Measurements from ENCODE around the gene ANXA1. TPM values are rescaled to one million over a fixed set of nuclear protein-coding genes. Genes with fewer than 3 reads are reported as not detected.

The ANXA1 gene
- total RNA-seq (2021; ENCODE audit: unreplicated experiment): 486 TPM
- polyA plus RNA-seq (2012): 380 and 384 TPM in 2 replicates
- Bru-seq, nascent RNA: percentile 99 among the genes with signal in this experiment
- BruChase-seq, experiment 1, labeled RNA remaining after a 6-hour chase: percentile 99 among the genes with signal in this experiment
- percentile 96 among the genes with signal in this experiment for BruChase-seq, experiment 2, labeled RNA remaining after a 2-hour chase
- long read RNA-seq, transcript ANXA1-201 (13 exons, 1,509 nt): major isoform, 906 of 1,031 reads
- long read RNA-seq, partial matches to known transcripts: 39 of 1,031 reads
- long read RNA-seq, other reads (novel, unspliced or antisense): 79 of 1,031 reads

DNA sequence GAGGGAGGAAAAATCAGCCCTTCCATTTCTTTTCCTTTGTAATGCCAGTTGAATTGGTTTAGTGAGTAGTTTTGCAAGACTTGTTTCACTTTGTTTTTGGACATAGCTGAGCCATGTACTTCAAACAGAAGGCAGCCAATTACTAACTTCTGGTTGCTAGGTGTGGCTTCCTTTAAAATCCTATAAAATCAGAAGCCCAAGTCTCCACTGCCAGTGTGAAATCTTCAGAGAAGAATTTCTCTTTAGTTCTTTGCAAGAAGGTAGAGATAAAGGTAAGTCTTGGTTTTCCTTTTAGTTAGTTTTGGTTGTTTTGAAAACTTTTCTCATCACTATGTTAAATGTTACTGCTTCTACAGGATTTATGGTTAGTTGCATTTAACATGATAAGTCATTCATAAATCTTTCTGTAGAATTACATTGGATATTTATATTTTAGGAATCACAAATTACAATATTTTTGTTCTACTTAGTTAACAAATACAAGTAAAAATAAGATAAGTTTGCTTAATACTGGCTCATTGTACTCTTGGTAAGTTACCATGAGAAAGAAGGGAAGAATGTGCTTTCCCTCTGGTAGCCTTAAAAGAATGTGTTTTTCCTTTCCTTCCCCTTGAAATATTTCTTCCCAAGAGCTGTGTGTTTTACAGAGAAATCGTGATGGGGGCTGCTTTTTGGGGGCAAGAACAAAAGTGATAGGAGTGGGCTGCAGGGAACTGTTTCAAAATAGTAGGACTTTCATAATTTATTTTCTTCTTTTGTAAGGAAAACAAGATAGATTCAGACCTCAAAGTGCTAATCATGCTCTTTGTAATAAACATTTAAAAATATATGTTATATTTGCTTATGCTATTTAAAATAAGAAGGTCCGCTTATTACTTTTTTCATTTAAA lies at the start of gene ANXA1:
ANXA1 (plus strand) TSS at position 213 of the 890 bp plus-strand sequence. CDS start 6,671 bp downstream, outside the sequence.
- H3K9me3 ChIP-seq (ENCODE audit: control insufficient read depth in 1 of 2, insufficient read depth in 1 of 2, low read depth in 1 of 2, low read length in 2 of 2): no peaks in the 10 kb centered on the region
- intact Hi-C loops (cut with micrococcal nuclease): loop anchor here (2.0 kb wide), 1 partner anchor 33 kb away; no protein-coding TSS in a partner anchor
- H3K27me3 ChIP-seq (ENCODE audit: insufficient read depth, low read length): no peaks in the 10 kb centered on the region
- RAD21 ChIA-PET (ENCODE audit: low non-redundant PET in 1 of 2, low total read pairs in 2 of 2, uncharacterized antibody in 2 of 2, unreplicated experiment in 2 of 2): no interaction called here
- ATAC-seq: peak; percentile 59
- H3K4me2 ChIP-seq (ENCODE audit: low read length): peak within 1 kb of the TSS; percentile 82
- peak within 1 kb of the TSS; percentile 95 for H3K27ac ChIP-seq (ENCODE audit: low read depth, low read length)
- TF ChIP-seq SIN3A (IDR thresholded peaks at IDR 0.05; ENCODE audit: low read depth) (peak; percentile 71; the same call in 1 of the 2 replicates), CBX3 (IDR thresholded peaks at IDR 0.05; ENCODE audit: low read depth) (0 out of 2 replicates have a peak, but pooled peaks have one; percentile 12), EZH2 (IDR thresholded peaks at IDR 0.05) (no peak), EZH2phosphoT487 (IDR thresholded peaks at IDR 0.05; ENCODE audit: borderline replicate concordance) (no peak), FOSL1 (IDR thresholded peaks at IDR 0.05; ENCODE audit: low read depth) (no peak), ZBTB33 (IDR thresholded peaks at IDR 0.05; ENCODE audit: extremely low read depth, insufficient replicate concordance, low read length) (no peak), SP1 (IDR thresholded peaks at IDR 0.05; ENCODE audit: low read depth) (peak; percentile 57), MAX (IDR thresholded peaks at IDR 0.05) (peak; percentile 23; the same call in 1 of the 2 replicates), CEBPB (IDR thresholded peaks at IDR 0.05; ENCODE audit: low read depth) (peak; percentile 81), POLR2A (IDR thresholded peaks at IDR 0.05; ENCODE audit: borderline replicate concordance, extremely low read depth, insufficient read depth, insufficient read length) (peak; percentile 90), RAD21 (IDR thresholded peaks at IDR 0.05; ENCODE audit: low read depth) (no peak), JUND (IDR thresholded peaks at IDR 0.05) (peak; percentile 43), POLR2AphosphoS5 (IDR thresholded peaks at IDR 0.05; ENCODE audit: low read depth, low read length) (peak; percentile 84), TCF7L2 (IDR thresholded peaks at IDR 0.05; ENCODE audit: borderline replicate concordance, extremely low read depth, insufficient read depth, insufficient read length) (peak; percentile 82), YY1 (IDR thresholded peaks at IDR 0.05; ENCODE audit: extremely low read depth, insufficient replicate concordance, low read depth, low read length) (peak; percentile 62), ZNF274 (IDR thresholded peaks at IDR 0.05; ENCODE audit: low read depth, low read length) (no peak)
- TF ChIP-seq, protein P1, sequence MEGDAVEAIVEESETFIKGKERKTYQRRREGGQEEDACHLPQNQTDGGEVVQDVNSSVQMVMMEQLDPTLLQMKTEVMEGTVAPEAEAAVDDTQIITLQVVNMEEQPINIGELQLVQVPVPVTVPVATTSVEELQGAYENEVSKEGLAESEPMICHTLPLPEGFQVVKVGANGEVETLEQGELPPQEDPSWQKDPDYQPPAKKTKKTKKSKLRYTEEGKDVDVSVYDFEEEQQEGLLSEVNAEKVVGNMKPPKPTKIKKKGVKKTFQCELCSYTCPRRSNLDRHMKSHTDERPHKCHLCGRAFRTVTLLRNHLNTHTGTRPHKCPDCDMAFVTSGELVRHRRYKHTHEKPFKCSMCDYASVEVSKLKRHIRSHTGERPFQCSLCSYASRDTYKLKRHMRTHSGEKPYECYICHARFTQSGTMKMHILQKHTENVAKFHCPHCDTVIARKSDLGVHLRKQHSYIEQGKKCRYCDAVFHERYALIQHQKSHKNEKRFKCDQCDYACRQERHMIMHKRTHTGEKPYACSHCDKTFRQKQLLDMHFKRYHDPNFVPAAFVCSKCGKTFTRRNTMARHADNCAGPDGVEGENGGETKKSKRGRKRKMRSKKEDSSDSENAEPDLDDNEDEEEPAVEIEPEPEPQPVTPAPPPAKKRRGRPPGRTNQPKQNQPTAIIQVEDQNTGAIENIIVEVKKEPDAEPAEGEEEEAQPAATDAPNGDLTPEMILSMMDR (IDR thresholded peaks at IDR 0.05 in 2 of 3, conservative IDR thresholded peaks at IDR 0.05 in 1 of 3; ENCODE audit: borderline replicate concordance in 1 of 3, insufficient read depth in 1 of 3, low read depth in 2 of 3, low read length in 2 of 3): no peak
- peaks cover 52% of the 10 kb centered on the region for H3K79me2 ChIP-seq (ENCODE audit: insufficient read depth, low read length)
- H2AFZ ChIP-seq (ENCODE audit: low read depth, low read length, poor library complexity, severe bottlenecking): peak within 1 kb of the TSS; percentile 74
- POLR2A ChIA-PET: interaction anchor here (0.8 to 3.3 kb wide), 11 partner anchors 8 to 44 kb away, joined by 3 to 19 read pairs (median 6); no protein-coding TSS in a partner anchor
- H3K9me2 ChIP-seq (ENCODE audit: insufficient read depth): no peaks in the 10 kb centered on the region
- H3K9ac ChIP-seq (ENCODE audit: low read length): peak within 1 kb of the TSS; percentile 65
- peaks cover 53 to 79% of the 10 kb centered on the region in 2 experiments for H3K4me1 ChIP-seq (ENCODE audit: control insufficient read depth in 1 of 2, insufficient read depth in 2 of 2, low read length in 2 of 2)
- H4K20me1 ChIP-seq (ENCODE audit: insufficient read depth): no peaks in the 10 kb centered on the region
- peaks cover 5 to 8% of the 10 kb centered on the region in 2 experiments; a peak in 3 of 4 replicates for H3K36me3 ChIP-seq (ENCODE audit: control insufficient read depth in 1 of 2, insufficient read depth in 2 of 2, low read length in 2 of 2)
- BruUV-seq (replicated peaks): TSS peak; percentile 60
- peak; percentile 89 for DNase-seq (ENCODE audit: low read depth, low spot score)
- CTCF ChIA-PET: interaction anchor here (1.2 to 1.3 kb wide), 2 partner anchors 44 to 295 kb away, joined by 3 to 7 read pairs; no protein-coding TSS in a partner anchor
- peak within 1 kb of the TSS; percentile 52 to 61 for H3K4me3 ChIP-seq (replicated peaks in 1 of 2; ENCODE audit: low read depth in 1 of 2, low read length in 2 of 2)
